GM23338 (cell line): ENCODE results near the gene RFXANK. TPM values are rescaled to one million over a fixed set of nuclear protein-coding genes. Genes with fewer than 3 reads are reported as not detected.
"Not testable (repeated sequence)": the region's sequence is repeated elsewhere in the genome, so short reads cannot be mapped to it uniquely, and the experiment has no call there.

Source experiments
- ATAC-seq: fragments of 200-7000 bp; cut with Tn5 transposase; 3 replicates; pipeline ENCODE4 v1.9.1; 2020
- DNase-seq: peaks from one replicate; pipeline ENCODE4 v3.0.0-alpha.2; 2015; ENCODE audit warnings: low spot score
- H2AFZ ChIP-seq: fragments of 200-600 bp; sonication (generic); 2 replicates; pipeline ENCODE4 v1.8.0; 2016; ENCODE audit warnings: antibody characterized with exemption, mild to moderate bottlenecking, moderate library complexity
- H3F3A ChIP-seq: fragments of 200-600 bp; sonication (generic); replicated peaks from 2 replicates; pipeline ENCODE4 v1.8.0; 2017; ENCODE audit warnings: antibody characterized with exemption, mixed run types, low read depth
- H3K27ac ChIP-seq: fragments of 200-600 bp; sonication (generic); 2 replicates; pipeline ENCODE4 v1.6.1; 2016; ENCODE audit warnings: low read depth
- H3K27me3 ChIP-seq: fragments of 200-600 bp; sonication (generic); 2 replicates; pipeline ENCODE4 v1.8.0; 2016; ENCODE audit warnings: mild to moderate bottlenecking, mixed run types, moderate library complexity; ENCODE audit not compliant: insufficient read depth
- H3K36me3 ChIP-seq: fragments of 200-600 bp; sonication (generic); 2 replicates; pipeline ENCODE4 v1.8.0; 2016; ENCODE audit warnings: mild to moderate bottlenecking; ENCODE audit not compliant: insufficient read depth
- H3K4me1 ChIP-seq: fragments of 200-600 bp; sonication (generic); 2 replicates; pipeline ENCODE4 v1.8.0; 2016; ENCODE audit warnings: mild to moderate bottlenecking, moderate library complexity; ENCODE audit not compliant: insufficient read depth
- H3K4me2 ChIP-seq: fragments of 200-600 bp; sonication (generic); 2 replicates; pipeline ENCODE4 v1.7.1; 2017; ENCODE audit warnings: mixed run types
- H3K4me3 ChIP-seq: fragments of 200-600 bp; sonication (generic); 2 replicates; pipeline ENCODE4 v1.6.1; 2016; ENCODE audit warnings: mixed run types
- H3K79me2 ChIP-seq: fragments of 200-600 bp; sonication (generic); replicated peaks from 2 replicates; pipeline ENCODE4 v1.8.0; 2017; ENCODE audit warnings: mild to moderate bottlenecking; ENCODE audit not compliant: insufficient read depth
- H3K9me2 ChIP-seq: fragments of 200-600 bp; sonication (generic); 2 replicates; pipeline ENCODE4 v1.8.0; 2017; ENCODE audit not compliant: insufficient read depth
- H4K20me1 ChIP-seq: fragments of 200-600 bp; sonication (generic); replicated peaks from 2 replicates; pipeline ENCODE4 v1.8.0; 2017; ENCODE audit warnings: mild to moderate bottlenecking; ENCODE audit not compliant: insufficient read depth
- H3K27ac Mint-ChIP-seq: 2 replicates; pipeline ENCODE4 v1.8.0; 2020; ENCODE audit warnings: inconsistent platforms, mild to moderate bottlenecking, moderate library complexity, mixed read lengths
- H3K27me3 Mint-ChIP-seq: 3 replicates; pipeline ENCODE4 v1.8.0; 2022; ENCODE audit warnings: low read depth, mild to moderate bottlenecking, moderate library complexity, mixed read lengths, inconsistent platforms; ENCODE audit not compliant: insufficient read depth, poor library complexity
- H3K36me3 Mint-ChIP-seq: 3 replicates; pipeline ENCODE4 v1.8.0; 2021; ENCODE audit warnings: low read depth, mild to moderate bottlenecking, inconsistent platforms, moderate library complexity, mixed read lengths
- H3K4me1 Mint-ChIP-seq: 3 replicates; pipeline ENCODE4 v1.8.0; 2020; ENCODE audit warnings: mild to moderate bottlenecking, inconsistent platforms, mixed read lengths
- H3K4me3 Mint-ChIP-seq: 3 replicates; pipeline ENCODE4 v1.8.0; 2021; ENCODE audit warnings: moderate library complexity, mild to moderate bottlenecking, inconsistent platforms, mixed read lengths
- H3K9me3 Mint-ChIP-seq: 3 replicates; pipeline ENCODE4 v1.8.0; 2020; ENCODE audit warnings: moderate library complexity, mild to moderate bottlenecking, inconsistent platforms, mixed read lengths
- CTCF ChIP-seq, 2 experiments: fragments of 200-600 bp in 1 of 2; sonication (generic) in 1 of 2; conservative IDR thresholded peaks; 2 replicates each; pipeline versions ENCODE4 v1.5.1 to v1.6.1; 2016 to 2017; ENCODE audit warnings: antibody characterized with exemption in 2 of 2, low read depth in 2 of 2, mild to moderate bottlenecking in 2 of 2, moderate library complexity in 1 of 2
- EZH2 ChIP-seq: fragments of 200-600 bp; sonication (generic); IDR thresholded peaks from one replicate; pipeline ENCODE4 v1.8.0; 2017; ENCODE audit warnings: antibody characterized with exemption, mild to moderate bottlenecking, low read depth; ENCODE audit not compliant: unreplicated experiment
- EZH2phosphoT487 ChIP-seq: fragments of 200-600 bp; sonication (generic); IDR thresholded peaks from one replicate; pipeline ENCODE4 v1.8.1; 2018; ENCODE audit warnings: antibody characterized with exemption; ENCODE audit not compliant: unreplicated experiment
- NANOG ChIP-seq: IDR thresholded peaks from 2 replicates; pipeline ENCODE4 v1.6.1; 2016; ENCODE audit warnings: antibody characterized with exemption, borderline replicate concordance
- STAT1 ChIP-seq: IDR thresholded peaks from one replicate; pipeline ENCODE4 v1.6.1; 2016; ENCODE audit warnings: antibody characterized with exemption; ENCODE audit not compliant: unreplicated experiment
- ZNF462 ChIP-seq: fragments of 250-450 bp; sonication (Bioruptor Pico); IDR thresholded peaks from 2 replicates; pipeline ENCODE4 v1.5.0; 2020; ENCODE audit warnings: mild to moderate bottlenecking, moderate library complexity
- polyA plus RNA-seq: library from polyadenylated mRNA; unstranded; fragments of >200 nt; fragmentation: Nextera tagmentation; extraction: Ambion mirVana; gene quantifications from 2 replicates; pipeline ENCODE4 v1.2.1, GENCODE V29; 2016
- total RNA-seq: library from RNA; depleted of rRNA; stranded (reverse); fragments of >200 nt; shearing (Covaris generic); gene quantifications from 2 replicates; pipeline ENCODE4 v1.2.3, GENCODE V29; 2014

Gene RFXANK
- total and polyA plus RNA-seq, 2 experiments from 2014 or later: 54.3 to 124 TPM

- TF ChIP-seq ZNF462 (CRISPR knock-in tag) (no peak), CTCF (conservative IDR thresholded peaks at IDR 0.05; ENCODE audit: low read depth in 2 of 2) (no peak), NANOG (no peak), EZH2 (no peak), STAT1 (no peak), EZH2phosphoT487 (no peak)
Measured at GRCh38 chr19:19147344-19147743, 44.7 kb upstream of the RFXANK start (continued).

- not testable (repeated sequence) for H3F3A ChIP-seq, H4K20me1 ChIP-seq, H3K4me1 Mint-ChIP-seq, DNase-seq, H3K4me3 Mint-ChIP-seq, H3K4me3 ChIP-seq, H2AFZ ChIP-seq, ATAC-seq, H3K27ac ChIP-seq, H3K4me1 ChIP-seq, H3K27me3 Mint-ChIP-seq, H3K9me3 Mint-ChIP-seq, H3K4me2 ChIP-seq, H3K27me3 ChIP-seq, H3K36me3 Mint-ChIP-seq, H3K9me2 ChIP-seq, H3K36me3 ChIP-seq, H3K79me2 ChIP-seq, H3K27ac Mint-ChIP-seq
Measured at GRCh38 chr19:19148504-19148903, 43.6 kb upstream of the RFXANK start.
